Neutrophil (primary cell): ENCODE measurements around the gene SOS2.
A peak's percentile ranks its signal among the peaks of the same experiment; 100 is the strongest.

Experiments
- H3K27ac ChIP-seq: fragments of 200-600 bp; sonication (generic); 2 replicates; pipeline ENCODE4 v1.5.1; 2016; ENCODE audit warnings: mild to moderate bottlenecking, moderate library complexity
- H3K27me3 ChIP-seq: fragments of 200-600 bp; sonication (generic); 2 replicates; pipeline ENCODE4 v1.6.0; 2016; ENCODE audit warnings: mild to moderate bottlenecking
- H3K36me3 ChIP-seq: fragments of 200-600 bp; sonication (generic); 2 replicates; pipeline ENCODE4 v1.5.1; 2017
- H3K4me1 ChIP-seq, 2 experiments: fragments of 200-600 bp in 1 of 2; sonication (generic) in 1 of 2; 1 replicate in 1 of 2; 2 replicates in 1 of 2; pipeline versions ENCODE4 v1.5.1 to v1.6.1; 2013 to 2016; ENCODE audit warnings: low read depth in 1 of 2, low read length in 1 of 2, mild to moderate bottlenecking in 1 of 2, moderate library complexity in 1 of 2; ENCODE audit not compliant: control insufficient read depth in 1 of 2, insufficient read depth in 1 of 2
- H3K4me3 ChIP-seq, 2 experiments: fragments of 200-600 bp in 1 of 2; sonication (generic) in 1 of 2; 1 replicate in 1 of 2; 2 replicates in 1 of 2; pipeline ENCODE4 v1.5.1; 2013 to 2016; ENCODE audit warnings: low read depth in 1 of 2, low read length in 1 of 2, mild to moderate bottlenecking in 1 of 2, moderate library complexity in 1 of 2
- H3K9me3 ChIP-seq: fragments of 200-600 bp; sonication (generic); 2 replicates; pipeline ENCODE4 v1.5.1; 2016
- CTCF ChIP-seq: fragments of 200-600 bp; sonication (generic); IDR thresholded peaks from 2 replicates; pipeline ENCODE4 v1.5.1; 2016; ENCODE audit warnings: antibody characterized with exemption

SOS2 gene

GRCh38 chr14:50215416-50215815 is 16.0 kb downstream of the SOS2 start:
- no peaks in the 10 kb centered on the region for H3K9me3 ChIP-seq
- no peak for TF ChIP-seq CTCF
- H3K36me3 ChIP-seq: no peaks in the 10 kb centered on the region
- H3K4me1 ChIP-seq: no peaks in the 10 kb centered on the region
- H3K27ac ChIP-seq: no peak overlapping the region
- H3K27me3 ChIP-seq: no peaks in the 10 kb centered on the region
- no peak overlapping the region for H3K4me3 ChIP-seq

- H3K4me1 ChIP-seq: no peaks in the 10 kb centered on the region
- no peaks in the 10 kb centered on the region for H3K27me3 ChIP-seq
Measured at GRCh38 chr14:50213795-50214194, 17.6 kb downstream of the SOS2 start.

GRCh38 chr14:50212726-50213125 is 18.7 kb downstream of the SOS2 start:
- Histone ChIP-seq H3K4me1 (no peaks in the 10 kb centered on the region), H3K9me3 (no peaks in the 10 kb centered on the region), H3K27me3 (no peaks in the 10 kb centered on the region), H3K27ac (peak overlapping the region; percentile 8), H3K36me3 (no peaks in the 10 kb centered on the region), H3K4me3 (no peak overlapping the region)
- no peak for TF ChIP-seq CTCF

More at GRCh38 chr14:50213795-50214194, 17.6 kb downstream of the SOS2 start:
- no peak overlapping the region for H3K4me3 ChIP-seq
- no peaks in the 10 kb centered on the region for H3K9me3 ChIP-seq
- TF ChIP-seq CTCF: no peak
- H3K36me3 ChIP-seq: no peaks in the 10 kb centered on the region
- no peak overlapping the region for H3K27ac ChIP-seq

- Histone ChIP-seq H3K4me1 (no peaks in the 10 kb centered on the region), H3K27ac (no peak overlapping the region), H3K36me3 (no peaks in the 10 kb centered on the region), H3K4me3 (no peak overlapping the region), H3K27me3 (no peaks in the 10 kb centered on the region), H3K9me3 (no peaks in the 10 kb centered on the region)
- no peak for TF ChIP-seq CTCF
Measured at GRCh38 chr14:50210074-50210473, 21.3 kb downstream of the SOS2 start.

GRCh38 chr14:50198499-50198898 is 32.9 kb downstream of the SOS2 start:
- Histone ChIP-seq H3K27me3 (no peaks in the 10 kb centered on the region), H3K9me3 (no peaks in the 10 kb centered on the region), H3K36me3 (peaks cover 84% of the 10 kb centered on the region), H3K27ac (no peak overlapping the region), H3K4me1 (no peaks in the 10 kb centered on the region), H3K4me3 (no peak overlapping the region)
- TF ChIP-seq CTCF: no peak

GRCh38 chr14:50191499-50191898 is 39.9 kb downstream of the SOS2 start:
- no peak overlapping the region for H3K4me3 ChIP-seq
- H3K36me3 ChIP-seq: peaks cover 61% of the 10 kb centered on the region
- H3K27me3 ChIP-seq: no peaks in the 10 kb centered on the region
- TF ChIP-seq CTCF: no peak
- no peak overlapping the region for H3K27ac ChIP-seq
- H3K9me3 ChIP-seq: no peaks in the 10 kb centered on the region
- H3K4me1 ChIP-seq: no peaks in the 10 kb centered on the region
